GM18520 (cell line): Measurements from ENCODE around the gene THSD8.
"Not testable (repeated sequence)": the region's sequence is repeated elsewhere in the genome, so short reads cannot be mapped to it uniquely, and the experiment has no call there.

ENCODE experiments used
- ATAC-seq: cut with Tn5 transposase; IDR thresholded peaks from one replicate; pipeline ENCODE4 v1.9.1; 2021; ENCODE audit not compliant: unreplicated experiment

The THSD8 gene

GRCh38 chr19:12792051-12792852, 9.6 kb upstream of the THSD8 start:
- no peak for ATAC-seq

DNA sequence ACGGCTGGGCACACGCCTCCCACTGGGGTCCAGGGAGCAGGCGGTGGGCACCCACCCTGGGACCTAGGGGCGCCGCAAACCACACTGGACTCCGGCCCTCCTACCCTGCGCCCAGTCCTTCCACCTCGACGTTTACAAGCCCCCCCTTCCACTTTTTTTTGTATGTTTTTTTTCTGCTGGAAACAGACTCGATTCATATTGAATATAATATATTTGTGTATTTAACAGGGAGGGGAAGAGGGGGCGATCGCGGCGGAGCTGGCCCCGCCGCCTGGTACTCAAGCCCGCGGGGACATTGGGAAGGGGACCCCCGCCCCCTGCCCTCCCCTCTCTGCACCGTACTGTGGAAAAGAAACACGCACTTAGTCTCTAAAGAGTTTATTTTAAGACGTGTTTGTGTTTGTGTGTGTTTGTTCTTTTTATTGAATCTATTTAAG, 9.0 kb upstream of the THSD8 start:
- ATAC-seq: no peak

GRCh38 chr19:12793290-12794195, 8.3 kb upstream of the THSD8 start:
- peak; percentile 25 for ATAC-seq

DNA sequence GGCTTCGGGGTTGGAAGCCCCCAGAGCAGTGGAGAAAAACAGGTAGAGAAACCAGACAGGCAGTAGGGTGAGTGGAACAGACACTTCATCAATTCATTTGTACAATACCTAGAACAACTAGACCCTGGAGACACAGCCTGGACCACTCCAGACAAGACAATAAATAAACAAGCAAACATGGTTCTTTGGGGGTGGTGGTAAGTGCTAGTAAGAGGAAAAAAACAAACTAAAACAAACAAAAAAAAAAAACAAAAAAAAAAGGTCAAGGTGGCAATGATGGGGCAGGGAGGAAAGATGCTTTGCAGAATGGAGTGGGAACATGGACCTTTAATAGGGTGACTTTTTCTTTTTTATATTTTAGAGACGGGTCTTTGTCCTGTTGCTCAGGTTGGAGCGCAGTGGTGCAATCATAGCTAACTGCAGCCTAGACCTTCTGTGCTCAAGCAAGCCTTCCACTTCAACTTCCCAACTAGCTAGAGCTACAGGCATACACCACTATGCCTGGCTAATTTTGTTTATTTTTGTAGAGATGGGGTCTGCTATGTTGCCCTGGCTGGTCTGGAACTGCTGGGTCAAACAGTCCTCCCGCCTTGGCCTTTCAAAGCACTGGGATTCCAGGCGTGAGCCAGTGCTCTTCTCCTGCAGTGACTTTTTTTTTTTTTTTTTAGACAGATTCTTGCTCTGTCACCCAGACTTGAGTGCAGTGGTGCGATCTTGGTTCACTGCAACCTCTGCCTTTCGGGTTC, 7.5 kb upstream of the THSD8 start:
- ATAC-seq: no peak

- ATAC-seq: no peak
These were observed 6.9 kb upstream of the THSD8 start for GRCh38 chr19:12794971-12795381.

DNA sequence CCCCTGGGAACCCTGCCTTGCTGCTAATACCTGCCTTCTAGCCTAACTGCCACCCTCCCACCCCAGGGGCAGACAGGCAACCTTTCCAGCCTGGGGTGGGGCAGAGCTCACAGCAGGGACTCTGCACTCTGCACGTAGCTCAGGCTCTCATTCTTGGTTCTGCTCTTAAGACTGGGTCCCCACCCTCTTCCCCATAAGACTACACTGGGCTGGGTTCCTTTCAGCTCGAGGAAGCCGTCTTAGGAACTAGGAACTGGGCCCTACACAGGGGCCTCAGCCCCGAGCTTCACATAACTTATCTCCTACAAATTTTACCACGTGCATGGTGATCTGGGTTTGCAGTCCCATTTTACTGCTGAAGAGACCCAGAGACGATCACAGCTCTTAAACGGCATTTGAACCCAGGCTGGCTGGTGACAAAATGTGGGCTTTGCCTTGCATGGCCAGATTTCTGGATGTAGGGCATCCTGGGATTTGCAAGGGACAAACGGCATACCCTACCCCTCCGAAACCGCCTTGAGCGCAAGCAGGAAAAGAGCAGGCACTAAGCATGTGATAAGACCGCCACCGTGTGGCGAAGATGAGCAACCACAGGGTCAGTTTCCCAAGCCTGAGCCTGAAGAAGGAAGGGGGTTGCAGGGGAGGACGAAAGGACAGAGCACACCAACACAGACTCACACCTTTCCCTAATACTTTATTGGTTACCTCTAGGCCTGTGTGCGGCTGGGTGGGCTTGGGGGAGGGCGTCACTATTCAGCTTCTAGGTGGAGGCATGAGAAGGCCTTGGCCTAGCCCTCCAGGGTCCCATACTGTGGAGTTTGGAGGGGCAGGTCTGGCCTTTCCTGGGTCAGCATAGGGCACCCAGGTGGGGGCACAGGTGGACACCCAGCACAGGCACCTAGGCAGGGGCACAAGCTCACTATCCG, 5.5 kb upstream of the THSD8 start:
- no peak for ATAC-seq

GRCh38 chr19:12797141-12797587, 4.7 kb upstream of the THSD8 start:
- no peak for ATAC-seq

DNA sequence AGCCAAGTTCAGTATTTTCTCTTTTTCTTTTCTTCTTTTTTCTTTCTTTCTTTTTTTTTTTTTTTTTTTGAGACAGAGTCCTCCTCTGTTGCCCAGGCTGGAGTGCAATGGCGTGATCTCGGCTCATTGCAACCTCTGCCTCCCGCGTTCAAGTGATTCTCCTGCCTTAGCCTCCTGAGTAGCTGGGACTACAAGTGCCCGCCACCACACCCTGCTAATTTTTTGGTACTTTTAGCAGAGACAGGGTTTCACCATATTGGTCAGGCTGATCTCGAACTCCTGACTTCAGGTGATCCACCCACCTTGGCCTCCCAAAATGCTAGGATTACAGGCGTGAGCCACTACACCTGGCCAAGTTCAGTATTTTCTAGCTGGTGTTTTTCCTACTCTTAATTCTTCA, 4.3 kb upstream of the THSD8 start:
- not testable (repeated sequence) for ATAC-seq

GRCh38 chr19:12799742-12800465, 2.0 kb upstream of the THSD8 start:
- no peak for ATAC-seq

- no peak for ATAC-seq
These were observed 1.5 kb upstream of the THSD8 start for GRCh38 chr19:12800466-12800770.

- no peak for ATAC-seq
These were observed 875 bp upstream of the THSD8 start for GRCh38 chr19:12800923-12801465.

DNA sequence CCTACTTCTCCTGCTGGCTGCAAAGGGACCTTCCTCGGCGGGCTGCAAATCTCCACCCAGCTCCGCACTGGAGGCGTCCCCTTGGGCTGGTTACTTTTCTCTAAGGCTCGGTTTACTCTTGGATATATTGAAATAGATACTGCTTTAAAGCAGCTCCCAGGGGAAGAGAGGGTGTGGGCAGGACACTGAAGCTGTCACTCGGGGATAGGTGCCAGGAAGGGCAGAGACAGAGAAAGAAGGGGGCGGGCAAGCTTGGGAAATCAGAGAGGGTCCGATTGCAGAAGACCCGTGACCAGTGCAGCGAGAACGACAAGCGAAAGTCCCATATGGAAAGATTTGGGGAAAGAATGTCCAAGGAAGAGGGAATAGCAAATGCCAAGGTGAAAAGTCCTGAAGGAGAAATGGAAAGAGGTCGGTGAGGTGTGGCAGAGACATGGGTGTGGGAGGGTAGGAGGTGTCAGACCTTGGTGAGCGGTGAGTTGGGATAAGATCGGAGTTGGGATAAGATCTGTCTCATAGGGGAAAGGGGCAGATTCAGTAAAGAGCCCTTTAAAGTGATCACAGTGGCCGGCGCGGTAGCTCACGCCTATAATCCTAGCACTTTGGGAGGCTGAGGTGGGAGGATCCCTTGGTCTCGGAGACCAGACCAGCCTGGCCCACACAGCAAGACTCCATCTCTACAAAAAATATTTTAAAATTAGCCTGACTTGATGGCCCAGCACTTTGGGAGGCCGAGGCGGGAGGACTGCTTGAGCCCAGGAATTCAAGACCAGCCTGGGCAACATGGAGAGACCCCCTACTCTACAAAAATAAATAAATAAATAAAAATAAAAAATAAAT, 618 bp downstream of the THSD8 start:
- ATAC-seq: no peak

DNA sequence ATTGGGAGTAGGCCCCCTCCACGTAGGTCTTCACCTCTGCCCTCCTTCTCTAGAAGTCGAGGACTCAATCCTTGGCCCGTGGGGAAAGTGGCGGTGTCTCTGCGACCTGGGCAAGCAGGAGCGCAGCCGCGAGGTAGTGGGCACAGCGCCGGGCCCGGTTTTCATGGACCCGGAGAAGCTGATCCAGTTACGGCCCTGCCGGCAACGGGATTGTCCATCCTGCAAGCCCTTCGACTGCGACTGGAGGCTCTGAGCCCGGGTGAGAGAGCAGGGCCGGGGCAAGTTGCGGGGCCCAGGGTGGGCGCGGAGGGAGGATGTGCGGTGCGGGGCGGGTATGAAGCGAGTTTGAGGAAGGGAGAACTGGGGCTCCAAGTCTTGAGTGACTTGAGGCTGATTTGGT, 2.2 kb downstream of the THSD8 start:
- no peak for ATAC-seq

GRCh38 chr19:12806242-12807081, 4.6 kb downstream of the THSD8 start, which contains the start of gene RNASEH2A:
Gene RNASEH2A, plus strand, starts transcription at chr19:12806584. Its CDS starts 90 bp downstream, at chr19:12806674.
- peak; percentile 78 for ATAC-seq

GRCh38 chr19:12815088-12815487, 13.2 kb downstream of the THSD8 start:
- no peak for ATAC-seq

GRCh38 chr19:12817188-12817587, 15.3 kb downstream of the THSD8 start:
- not testable (repeated sequence) for ATAC-seq

- ATAC-seq: not testable (repeated sequence)
These were observed 15.9 kb downstream of the THSD8 start for GRCh38 chr19:12817810-12818209.
